ENCODE results near the gene PDE7B. TPM values are rescaled to one million over a fixed set of nuclear protein-coding genes. Genes with fewer than 3 reads are reported as not detected.

The PDE7B gene
- total RNA-seq, 1 donor from 2014 or later, result 3.9 TPM

DNA sequence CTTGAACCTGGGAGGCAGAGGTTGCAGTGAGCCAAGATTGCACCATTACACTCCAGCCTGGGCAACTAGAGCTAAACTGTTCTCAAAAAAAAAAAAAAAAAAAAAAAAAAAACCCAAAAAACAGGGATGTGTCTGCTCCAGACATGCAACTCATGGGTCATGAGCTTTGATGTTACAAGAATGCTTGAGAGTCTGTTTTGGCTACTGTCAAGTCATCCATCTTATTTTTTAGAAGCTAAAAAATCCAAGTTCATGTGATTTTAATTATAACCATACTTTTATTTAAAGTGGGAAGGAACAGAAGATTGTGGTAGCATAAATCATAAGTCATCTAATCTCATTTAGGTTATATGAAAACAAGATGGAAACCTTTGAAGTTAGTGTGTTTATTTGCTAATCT, 120.6 kb downstream of the PDE7B start:
- Mint-ChIP-seq H3K27ac (ENCODE audit: unreplicated experiment) (no peak overlapping the region), H3K9me3 (ENCODE audit: unreplicated experiment) (no peaks in the 10 kb centered on the region), H3K36me3 (ENCODE audit: unreplicated experiment) (no peaks in the 10 kb centered on the region), H3K4me3 (ENCODE audit: unreplicated experiment) (no peak overlapping the region), H3K27me3 (ENCODE audit: unreplicated experiment) (no peaks in the 10 kb centered on the region), H3K4me1 (ENCODE audit: unreplicated experiment) (no peaks in the 10 kb centered on the region)
- TF ChIP-seq, protein P1, sequence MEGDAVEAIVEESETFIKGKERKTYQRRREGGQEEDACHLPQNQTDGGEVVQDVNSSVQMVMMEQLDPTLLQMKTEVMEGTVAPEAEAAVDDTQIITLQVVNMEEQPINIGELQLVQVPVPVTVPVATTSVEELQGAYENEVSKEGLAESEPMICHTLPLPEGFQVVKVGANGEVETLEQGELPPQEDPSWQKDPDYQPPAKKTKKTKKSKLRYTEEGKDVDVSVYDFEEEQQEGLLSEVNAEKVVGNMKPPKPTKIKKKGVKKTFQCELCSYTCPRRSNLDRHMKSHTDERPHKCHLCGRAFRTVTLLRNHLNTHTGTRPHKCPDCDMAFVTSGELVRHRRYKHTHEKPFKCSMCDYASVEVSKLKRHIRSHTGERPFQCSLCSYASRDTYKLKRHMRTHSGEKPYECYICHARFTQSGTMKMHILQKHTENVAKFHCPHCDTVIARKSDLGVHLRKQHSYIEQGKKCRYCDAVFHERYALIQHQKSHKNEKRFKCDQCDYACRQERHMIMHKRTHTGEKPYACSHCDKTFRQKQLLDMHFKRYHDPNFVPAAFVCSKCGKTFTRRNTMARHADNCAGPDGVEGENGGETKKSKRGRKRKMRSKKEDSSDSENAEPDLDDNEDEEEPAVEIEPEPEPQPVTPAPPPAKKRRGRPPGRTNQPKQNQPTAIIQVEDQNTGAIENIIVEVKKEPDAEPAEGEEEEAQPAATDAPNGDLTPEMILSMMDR (IDR thresholded peaks at IDR 0.05), result no peak
- no peak for DNase-seq (ENCODE audit: extremely low spot score, unreplicated experiment)

DNA sequence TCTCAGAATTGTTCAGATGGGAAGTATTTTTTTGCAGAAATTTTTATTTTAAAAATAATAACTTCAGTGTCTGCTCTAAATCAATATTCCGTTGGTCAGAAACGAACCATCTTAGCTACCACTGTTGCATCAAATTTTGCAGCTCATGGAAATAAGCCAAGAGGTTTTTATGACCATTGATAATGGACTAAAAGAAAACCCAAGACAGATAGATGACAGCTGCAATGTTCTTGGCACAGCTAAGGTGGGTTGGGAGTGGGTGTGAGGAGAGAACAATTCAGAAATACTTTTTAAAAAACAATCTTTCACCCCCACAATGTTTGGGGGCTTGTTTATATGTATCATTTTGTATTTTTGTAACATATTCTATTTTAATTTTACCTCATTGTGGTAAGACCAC, 121.1 kb downstream of the PDE7B start:
- DNase-seq (ENCODE audit: extremely low spot score, unreplicated experiment), result no peak
- H3K36me3 Mint-ChIP-seq (ENCODE audit: unreplicated experiment), result no peaks in the 10 kb centered on the region
- no peak overlapping the region for H3K4me3 Mint-ChIP-seq (ENCODE audit: unreplicated experiment)
- no peak overlapping the region for H3K27ac Mint-ChIP-seq (ENCODE audit: unreplicated experiment)
- no peaks in the 10 kb centered on the region for H3K4me1 Mint-ChIP-seq (ENCODE audit: unreplicated experiment)
- TF ChIP-seq, protein P1 (IDR thresholded peaks at IDR 0.05), result no peak
- H3K9me3 Mint-ChIP-seq (ENCODE audit: unreplicated experiment), result no peaks in the 10 kb centered on the region
- no peaks in the 10 kb centered on the region for H3K27me3 Mint-ChIP-seq (ENCODE audit: unreplicated experiment)

DNA sequence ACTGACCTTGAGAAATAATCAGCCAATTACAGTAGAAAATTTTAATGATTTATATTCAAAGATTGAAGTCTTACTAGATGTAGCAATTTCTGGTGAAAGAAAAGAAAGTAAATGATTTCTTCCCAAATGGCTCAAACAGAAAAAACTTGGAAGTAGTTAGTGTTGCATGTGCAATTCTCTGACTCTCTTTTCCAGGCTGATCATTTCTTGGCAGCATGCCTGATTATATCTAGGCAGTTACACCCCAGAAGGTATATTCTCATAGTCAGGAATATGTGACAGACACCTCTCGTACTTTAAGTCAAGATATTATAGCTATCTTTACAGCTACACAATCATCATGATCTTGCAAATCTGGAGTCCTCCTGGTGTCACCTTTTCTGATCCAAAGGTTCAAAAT, 122.9 kb downstream of the PDE7B start:
- Mint-ChIP-seq H3K4me3 (ENCODE audit: unreplicated experiment) (no peak overlapping the region), H3K27me3 (ENCODE audit: unreplicated experiment) (no peaks in the 10 kb centered on the region), H3K4me1 (ENCODE audit: unreplicated experiment) (no peaks in the 10 kb centered on the region), H3K9me3 (ENCODE audit: unreplicated experiment) (no peaks in the 10 kb centered on the region), H3K27ac (ENCODE audit: unreplicated experiment) (no peak overlapping the region), H3K36me3 (ENCODE audit: unreplicated experiment) (peaks cover under 1% of the 10 kb centered on the region)
- TF ChIP-seq, protein P1 (IDR thresholded peaks at IDR 0.05), result no peak
- no peak for DNase-seq (ENCODE audit: extremely low spot score, unreplicated experiment)

DNA sequence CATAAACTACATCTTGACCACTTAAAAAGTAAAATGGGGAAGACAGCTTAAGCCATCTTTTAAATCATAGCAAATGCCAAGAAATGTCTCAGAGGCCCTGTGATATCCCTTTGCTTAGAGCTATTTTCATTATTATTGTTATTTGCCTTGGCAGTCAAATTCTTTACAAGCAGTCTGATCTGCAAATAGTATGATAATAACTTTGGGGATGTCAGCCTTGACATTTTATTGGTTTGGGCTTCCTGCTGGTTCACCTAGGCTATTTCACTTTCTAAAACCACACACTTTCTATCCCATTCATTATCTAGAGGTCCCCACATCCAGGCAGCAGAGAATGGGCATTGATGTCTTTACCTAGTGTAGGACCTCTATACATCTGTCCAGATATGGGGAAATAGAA, 125.1 kb downstream of the PDE7B start:
- Mint-ChIP-seq H3K27ac (ENCODE audit: unreplicated experiment) (no peak overlapping the region), H3K4me3 (ENCODE audit: unreplicated experiment) (no peak overlapping the region)

DNA sequence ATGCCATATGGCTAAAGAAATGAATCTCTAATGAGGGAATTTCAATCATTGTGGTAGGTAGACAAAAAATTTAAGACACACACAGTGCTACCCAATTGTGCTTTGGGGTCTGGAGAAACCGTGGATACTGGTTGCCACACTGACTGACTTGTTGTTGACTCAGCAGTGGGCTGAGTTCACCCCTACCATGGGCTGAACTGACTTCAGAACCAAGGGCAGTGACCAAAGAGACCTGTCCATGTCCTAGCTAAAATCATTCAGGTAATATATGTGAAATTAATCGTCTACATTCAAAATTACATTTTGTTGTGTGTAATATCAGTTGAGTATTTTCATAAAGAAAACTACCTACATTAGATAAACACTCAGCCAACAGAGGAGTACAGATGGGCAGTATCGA, 131.6 kb downstream of the PDE7B start:
- Mint-ChIP-seq H3K27ac (ENCODE audit: unreplicated experiment) (no peak overlapping the region), H3K27me3 (ENCODE audit: unreplicated experiment) (no peaks in the 10 kb centered on the region), H3K9me3 (ENCODE audit: unreplicated experiment) (peaks cover 3% of the 10 kb centered on the region), H3K4me1 (ENCODE audit: unreplicated experiment) (peaks cover 11% of the 10 kb centered on the region), H3K36me3 (ENCODE audit: unreplicated experiment) (peaks cover 3% of the 10 kb centered on the region), H3K4me3 (ENCODE audit: unreplicated experiment) (no peak overlapping the region)
- DNase-seq (ENCODE audit: extremely low spot score, unreplicated experiment), result no peak
- TF ChIP-seq, protein P1 (IDR thresholded peaks at IDR 0.05), result no peak

More for the DNA sequence above, 125.1 kb downstream of the PDE7B start:
- no peaks in the 10 kb centered on the region for H3K9me3 Mint-ChIP-seq (ENCODE audit: unreplicated experiment)
- DNase-seq (ENCODE audit: extremely low spot score, unreplicated experiment), result no peak
- no peaks in the 10 kb centered on the region for H3K4me1 Mint-ChIP-seq (ENCODE audit: unreplicated experiment)
- H3K27me3 Mint-ChIP-seq (ENCODE audit: unreplicated experiment), result no peaks in the 10 kb centered on the region
- H3K36me3 Mint-ChIP-seq (ENCODE audit: unreplicated experiment), result peaks cover 2% of the 10 kb centered on the region
- TF ChIP-seq, protein P1 (IDR thresholded peaks at IDR 0.05), result no peak

Measured in osteocyte (in vitro differentiated cells).